22Rv1 (cell line): ENCODE results near the gene TBX2.

Source experiments
- CTCF ChIP-seq: fragments of 450-650 bp; IDR thresholded peaks from 2 replicates; pipeline ENCODE4 v1.5.1; 2017; ENCODE audit warnings: mild to moderate bottlenecking
- ZFX ChIP-seq: fragments of 450-650 bp; IDR thresholded peaks from 2 replicates; pipeline ENCODE4 v1.6.1; 2017; ENCODE audit warnings: antibody characterized with exemption, borderline replicate concordance

- TF ChIP-seq CTCF = no peak
- no peak for TF ChIP-seq ZFX
These were observed 29.9 kb upstream of the TBX2 start for GRCh38 chr17:61369751-61370150.
